Kidney glomerular epithelial cell (primary cell): ENCODE results near the gene MGAT5.
"Not testable (repeated sequence)": the region's sequence is repeated elsewhere in the genome, so short reads cannot be mapped to it uniquely, and the experiment has no call there.

Source experiments
- DNase-seq: peaks from one replicate; lab custom pipeline; 2025; lab: John Stamatoyannopoulos, UW

Gene MGAT5

DNA sequence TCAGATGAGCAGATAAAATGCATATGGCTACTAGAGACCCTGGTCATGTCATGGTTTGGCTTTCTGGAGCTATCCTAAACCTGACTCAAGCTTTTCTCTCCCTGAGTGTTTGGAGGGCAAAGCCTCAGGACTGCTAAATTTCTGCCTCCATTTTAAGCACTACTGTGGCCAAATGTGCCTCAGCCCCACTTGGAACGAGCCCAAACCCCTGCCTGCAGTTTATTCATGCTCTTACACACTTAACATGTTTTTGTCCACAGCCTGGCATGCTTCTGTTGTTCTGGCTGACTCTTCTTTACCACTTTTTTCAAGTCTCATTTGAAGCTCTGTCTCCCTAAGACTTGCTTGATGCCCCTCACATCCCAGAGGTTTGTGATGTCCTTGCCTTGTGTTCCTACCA, 24.7 kb downstream of the MGAT5 start:
- no peak for DNase-seq

GRCh38 chr2:134279417-134279816, 25.5 kb downstream of the MGAT5 start:
- no peak for DNase-seq

DNA sequence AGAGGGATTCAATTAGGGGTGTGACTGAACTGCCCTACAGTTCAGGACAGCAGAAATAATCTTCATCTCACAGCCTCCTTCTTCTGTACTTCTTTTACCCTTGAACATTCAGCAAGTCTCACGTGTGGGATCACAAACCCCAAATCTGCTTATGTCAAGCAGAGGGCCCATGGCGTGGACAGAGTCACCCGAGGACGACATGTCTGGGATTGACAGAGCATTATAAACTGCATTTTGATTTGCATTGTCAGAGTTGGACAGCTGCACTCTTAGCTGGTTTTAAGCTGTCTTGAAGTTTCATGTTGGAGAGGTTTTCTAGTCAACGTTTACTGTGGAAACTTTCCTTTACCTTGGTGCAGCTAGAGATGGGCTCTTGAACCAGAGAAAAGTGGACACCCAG, 26.4 kb downstream of the MGAT5 start:
- DNase-seq: no peak

- DNase-seq: no peak
Measured at GRCh38 chr2:134280726-134281125, 26.9 kb downstream of the MGAT5 start.

- no peak for DNase-seq
Measured at GRCh38 chr2:134281815-134282419, 28.0 kb downstream of the MGAT5 start.

GRCh38 chr2:134282629-134283400, 28.9 kb downstream of the MGAT5 start:
- no peak for DNase-seq

- DNase-seq: no peak
Measured at GRCh38 chr2:134283661-134284060, 29.8 kb downstream of the MGAT5 start.

GRCh38 chr2:134284119-134284670, 30.3 kb downstream of the MGAT5 start:
- DNase-seq: no peak

- DNase-seq: no peak
Measured at GRCh38 chr2:134287323-134287722, 33.5 kb downstream of the MGAT5 start.

- DNase-seq: no peak
Measured at GRCh38 chr2:134288814-134289213, 34.9 kb downstream of the MGAT5 start.

- no peak for DNase-seq
Measured at GRCh38 chr2:134289225-134289624, 35.4 kb downstream of the MGAT5 start.

DNA sequence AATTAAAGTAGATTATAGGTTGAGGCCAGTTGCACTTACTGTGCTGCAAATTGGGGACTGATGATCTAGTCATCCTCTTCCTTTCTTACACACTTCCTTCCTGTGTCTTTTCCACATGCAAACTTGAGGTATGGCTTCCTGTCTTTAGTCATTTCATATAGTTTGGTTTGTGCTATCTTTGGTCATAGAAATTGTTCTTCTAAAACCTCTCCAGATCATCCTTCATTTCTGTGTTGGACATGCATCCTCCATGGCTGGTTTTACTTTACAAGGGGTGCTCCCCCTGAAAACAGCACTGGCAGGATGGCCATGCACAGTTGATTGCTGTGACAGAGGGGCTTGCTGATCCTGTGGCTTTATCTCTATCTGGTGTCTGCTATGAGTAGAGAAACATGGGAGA, 36.5 kb downstream of the MGAT5 start:
- DNase-seq: no peak

GRCh38 chr2:134292514-134292913, 38.6 kb downstream of the MGAT5 start:
- DNase-seq: no peak

GRCh38 chr2:134293719-134294537, 40.1 kb downstream of the MGAT5 start:
- no peak for DNase-seq

- not testable (repeated sequence) for DNase-seq
Measured at GRCh38 chr2:134294598-134294997, 40.7 kb downstream of the MGAT5 start.

DNA sequence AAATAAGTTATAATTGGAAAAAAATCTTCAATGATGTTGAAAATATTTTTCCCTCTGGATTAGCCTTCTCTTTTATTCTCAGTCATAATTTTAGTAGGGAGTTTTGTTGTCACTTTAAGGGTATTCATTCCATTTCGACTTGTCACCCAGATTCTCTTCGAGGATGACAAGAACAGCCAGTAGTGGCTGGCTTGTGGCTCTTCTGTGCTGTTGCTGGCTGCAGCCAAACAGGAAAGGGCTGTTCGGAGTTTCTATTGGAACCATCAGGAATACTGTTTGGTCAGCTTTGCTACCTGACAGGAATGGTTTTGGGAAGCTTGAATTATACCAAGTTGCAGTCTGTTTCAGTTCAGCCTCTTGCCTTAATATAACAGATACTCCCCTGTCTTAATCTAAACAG, 41.6 kb downstream of the MGAT5 start:
- DNase-seq: no peak

DNA sequence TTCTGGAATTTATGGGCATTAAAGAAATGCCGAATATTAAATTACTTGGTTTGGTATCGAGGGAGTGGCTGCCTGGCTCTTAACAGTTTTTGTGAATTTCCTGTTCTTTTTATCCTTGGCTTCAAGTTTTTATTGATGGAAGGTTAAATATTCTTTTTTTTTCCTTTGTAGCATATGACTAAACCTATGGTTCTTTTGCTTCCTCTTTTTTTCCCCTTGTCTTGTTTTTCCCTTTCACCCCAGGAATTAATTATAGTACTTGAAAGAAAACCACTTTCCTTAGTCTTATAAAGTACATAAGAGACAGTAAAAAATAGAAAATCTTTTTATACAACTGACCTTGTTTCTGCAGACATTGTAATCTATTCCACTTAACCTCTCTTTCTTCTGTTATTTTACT, 42.4 kb downstream of the MGAT5 start:
- no peak for DNase-seq

- DNase-seq: no peak
Measured at GRCh38 chr2:134299334-134299733, 45.5 kb downstream of the MGAT5 start.

GRCh38 chr2:134300585-134300984, 46.7 kb downstream of the MGAT5 start:
- DNase-seq: no peak

- DNase-seq: peak; percentile 5
Measured at GRCh38 chr2:134301099-134301927, 47.4 kb downstream of the MGAT5 start.

- DNase-seq: no peak
Measured at GRCh38 chr2:134301928-134302260, 48.0 kb downstream of the MGAT5 start.
